Breast epithelium (tissue), 4 donors: Measurements from ENCODE around the gene DNAJC21. TPM values are rescaled to one million over a fixed set of nuclear protein-coding genes. Genes with fewer than 3 reads are reported as not detected.

ENCODE experiments used
- DNase-seq, 2 donors: peaks; one replicate each; pipeline ENCODE4 v3.0.0-alpha.2; 2019; ENCODE audit warnings: low spot score in 2 of 2
- H3K27ac ChIP-seq, 2 donors: fragments of 200-600 bp; sonication (generic) in 1 of 2; one replicate each; pipeline ENCODE4 v1.5.1; 2016 to 2019; ENCODE audit warnings: mild to moderate bottlenecking in 1 of 2
- H3K27me3 ChIP-seq, 2 donors: fragments of 200-600 bp; sonication (generic) in 1 of 2; one replicate each; pipeline versions ENCODE4 v1.5.1 to v1.6.0; 2017 to 2019; ENCODE audit warnings: control low read depth in 1 of 2, mild to moderate bottlenecking in 1 of 2
- H3K36me3 ChIP-seq: fragments of 200-600 bp; one replicate; pipeline ENCODE4 v1.5.1; 2019
- H3K4me1 ChIP-seq, 2 donors: fragments of 200-600 bp; sonication (generic); one replicate each; pipeline ENCODE4 v1.5.1; 2016 to 2019; ENCODE audit warnings: control low read depth in 1 of 2
- H3K4me3 ChIP-seq, 3 donors: fragments of 200-600 bp; sonication (generic); 1 replicate in 2 of 3; 2 replicates in 1 of 3; pipeline ENCODE4 v1.5.1; 2016 to 2019; ENCODE audit warnings: mild to moderate bottlenecking in 3 of 3, moderate library complexity in 2 of 3
- H3K9me3 ChIP-seq, 2 donors: fragments of 200-600 bp; sonication (generic) in 1 of 2; one replicate each; pipeline ENCODE4 v1.5.1; 2016 to 2019; ENCODE audit warnings: control low read depth in 1 of 2
- POLR2A ChIP-seq: fragments of 450-650 bp; IDR thresholded peaks from one replicate; pipeline ENCODE4 v1.6.1; 2016; ENCODE audit warnings: antibody characterized with exemption, mild to moderate bottlenecking, moderate library complexity
- POLR2AphosphoS5 ChIP-seq, 3 donors: sonication (generic); formaldehyde crosslinking; IDR thresholded peaks; one replicate each; pipeline ENCODE4 v1.6.1; 2017; ENCODE audit warnings: antibody characterized with exemption in 3 of 3
- intact Hi-C: fragments of 100-400 bp; cut with DNase I; formaldehyde crosslinking; loops from one replicate; pipeline ENCODE4 v1.15.1; 2023; ENCODE audit warnings: low total_unique reads
- total RNA-seq, 3 donors: library from RNA; depleted of rRNA; stranded (reverse); fragments of >200 nt; gene quantifications; one replicate each; pipeline ENCODE4 v1.1.0, GENCODE V29; 2016
- TF ChIP-seq, protein P1 (sequence below), 3 donors: fragments of 450-650 bp; IDR thresholded peaks; one replicate each; pipeline ENCODE4 v1.5.1; 2016 to 2017; ENCODE audit warnings: antibody characterized with exemption in 3 of 3, mild to moderate bottlenecking in 3 of 3, moderate library complexity in 3 of 3

Gene DNAJC21
- total RNA-seq, 3 donors from 2014 or later = 33.8 to 39.8 (median 36.9) TPM

DNA sequence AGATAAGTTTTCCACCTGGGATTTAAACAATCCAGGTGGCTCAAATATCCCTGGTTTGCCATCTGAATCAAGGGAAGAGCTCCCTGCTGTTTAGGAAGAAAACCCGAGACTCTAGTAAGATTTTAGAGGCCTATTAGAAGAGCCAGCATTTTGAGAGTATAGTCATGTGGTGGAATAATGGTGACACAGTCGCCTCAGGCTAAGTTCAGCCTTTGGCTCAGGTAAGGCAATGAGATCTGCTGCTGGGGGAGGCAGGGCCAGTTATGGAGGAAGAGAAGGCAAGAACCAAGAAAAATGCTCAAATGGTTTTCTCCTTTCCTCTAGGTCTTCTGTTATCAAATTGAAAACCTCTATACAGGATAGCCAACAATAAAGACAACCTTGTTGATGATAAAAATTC, 30.3 kb upstream of the DNAJC21 start:
- DNase-seq = no peak
- TF ChIP-seq, protein P1, sequence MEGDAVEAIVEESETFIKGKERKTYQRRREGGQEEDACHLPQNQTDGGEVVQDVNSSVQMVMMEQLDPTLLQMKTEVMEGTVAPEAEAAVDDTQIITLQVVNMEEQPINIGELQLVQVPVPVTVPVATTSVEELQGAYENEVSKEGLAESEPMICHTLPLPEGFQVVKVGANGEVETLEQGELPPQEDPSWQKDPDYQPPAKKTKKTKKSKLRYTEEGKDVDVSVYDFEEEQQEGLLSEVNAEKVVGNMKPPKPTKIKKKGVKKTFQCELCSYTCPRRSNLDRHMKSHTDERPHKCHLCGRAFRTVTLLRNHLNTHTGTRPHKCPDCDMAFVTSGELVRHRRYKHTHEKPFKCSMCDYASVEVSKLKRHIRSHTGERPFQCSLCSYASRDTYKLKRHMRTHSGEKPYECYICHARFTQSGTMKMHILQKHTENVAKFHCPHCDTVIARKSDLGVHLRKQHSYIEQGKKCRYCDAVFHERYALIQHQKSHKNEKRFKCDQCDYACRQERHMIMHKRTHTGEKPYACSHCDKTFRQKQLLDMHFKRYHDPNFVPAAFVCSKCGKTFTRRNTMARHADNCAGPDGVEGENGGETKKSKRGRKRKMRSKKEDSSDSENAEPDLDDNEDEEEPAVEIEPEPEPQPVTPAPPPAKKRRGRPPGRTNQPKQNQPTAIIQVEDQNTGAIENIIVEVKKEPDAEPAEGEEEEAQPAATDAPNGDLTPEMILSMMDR (IDR thresholded peaks at IDR 0.05) = no peak
- TF ChIP-seq POLR2AphosphoS5 (IDR thresholded peaks at IDR 0.05) (no peak), POLR2A (no peak)
- H3K36me3 ChIP-seq = no peaks in the 10 kb centered on the region
- no peaks in the 10 kb centered on the region for H3K27me3 ChIP-seq
- no peak overlapping the region for H3K4me3 ChIP-seq
- H3K9me3 ChIP-seq = no peaks in the 10 kb centered on the region
- H3K4me1 ChIP-seq = no peaks in the 10 kb centered on the region
- intact Hi-C loops = loop anchor here (10.0 kb wide), 1 partner anchor 414 kb away; no protein-coding TSS in a partner anchor
- no peak overlapping the region for H3K27ac ChIP-seq

DNA sequence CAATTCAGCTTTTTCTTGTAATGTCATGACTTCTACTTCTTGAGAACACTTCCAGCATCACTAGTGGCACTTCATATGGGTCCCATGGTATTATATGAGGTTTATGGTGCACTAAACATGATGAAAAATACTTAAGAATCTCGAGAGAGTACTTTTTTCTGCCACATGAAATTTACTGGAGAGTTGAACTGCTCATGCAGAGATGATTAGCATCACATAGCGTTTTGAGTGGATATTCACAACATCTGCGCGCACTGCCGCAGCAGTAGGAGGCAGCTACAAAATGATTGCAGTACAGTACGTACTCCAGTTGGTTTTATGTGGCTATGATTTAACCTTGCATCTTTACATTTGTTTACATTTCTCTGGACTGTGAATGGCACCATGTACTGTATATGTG, 28.7 kb upstream of the DNAJC21 start:
- no peak for DNase-seq
- intact Hi-C loops = no loop called here
- TF ChIP-seq POLR2AphosphoS5 (IDR thresholded peaks at IDR 0.05) (no peak), POLR2A (no peak)
- TF ChIP-seq, protein P1 (IDR thresholded peaks at IDR 0.05) = no peak
- Histone ChIP-seq H3K27me3 (no peaks in the 10 kb centered on the region), H3K4me3 (no peak overlapping the region), H3K9me3 (no peaks in the 10 kb centered on the region), H3K4me1 (no peaks in the 10 kb centered on the region), H3K36me3 (no peaks in the 10 kb centered on the region), H3K27ac (no peak overlapping the region)

DNA sequence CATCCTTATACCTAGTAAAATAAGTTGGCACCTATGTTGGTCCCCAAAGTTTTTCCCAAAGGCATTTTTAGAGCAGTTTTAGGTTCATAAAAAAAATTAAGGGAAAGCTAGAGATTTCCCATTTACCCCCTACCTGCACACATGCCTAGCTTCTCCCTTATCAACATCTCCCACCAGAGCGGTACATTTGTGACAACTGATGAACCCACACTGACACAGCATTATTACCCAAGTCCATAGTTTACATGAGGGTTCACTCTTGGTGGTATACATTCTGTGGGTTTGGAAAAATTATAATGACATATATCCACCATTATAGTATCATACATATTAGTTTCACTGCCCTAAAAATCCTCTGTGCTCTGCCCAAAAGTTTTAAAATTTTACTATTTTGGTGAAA, 26.1 kb upstream of the DNAJC21 start:
- intact Hi-C loops = no loop called here
- Histone ChIP-seq H3K27ac (no peak overlapping the region), H3K4me3 (no peak overlapping the region), H3K36me3 (no peaks in the 10 kb centered on the region), H3K4me1 (no peaks in the 10 kb centered on the region), H3K9me3 (no peaks in the 10 kb centered on the region), H3K27me3 (no peaks in the 10 kb centered on the region)
- TF ChIP-seq POLR2A = no peak
- TF ChIP-seq, protein P1 (IDR thresholded peaks at IDR 0.05) = no peak
- TF ChIP-seq POLR2AphosphoS5 (IDR thresholded peaks at IDR 0.05) = no peak
- DNase-seq = no peak

DNA sequence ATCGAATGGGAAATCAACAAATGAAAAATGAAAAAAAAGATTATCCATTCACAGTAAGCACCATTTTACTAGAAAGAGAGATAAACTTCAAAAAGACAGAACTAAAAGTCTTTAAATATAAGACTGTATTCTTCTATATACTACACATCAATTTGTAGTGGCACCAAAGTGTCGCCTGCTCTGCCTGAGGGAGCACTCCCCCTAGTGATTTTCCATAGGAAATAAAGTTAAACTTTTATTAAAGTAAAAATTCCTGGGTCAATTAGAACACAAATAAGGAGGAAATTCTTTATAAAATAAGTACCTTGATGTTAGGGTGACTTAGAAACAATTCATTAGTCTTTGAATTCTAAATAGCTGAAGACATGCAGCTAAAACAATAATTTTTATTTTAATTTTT, 23.8 kb upstream of the DNAJC21 start:
- Histone ChIP-seq H3K27ac (no peak overlapping the region), H3K27me3 (no peaks in the 10 kb centered on the region), H3K4me3 (no peak overlapping the region), H3K36me3 (no peaks in the 10 kb centered on the region), H3K9me3 (no peaks in the 10 kb centered on the region), H3K4me1 (no peaks in the 10 kb centered on the region)
- TF ChIP-seq, protein P1 (IDR thresholded peaks at IDR 0.05) = no peak
- no peak for TF ChIP-seq POLR2AphosphoS5 (IDR thresholded peaks at IDR 0.05)
- no peak for TF ChIP-seq POLR2A
- DNase-seq = no peak
- intact Hi-C loops = loop anchor here (5.0 kb wide), 1 partner anchor 1017 kb away; no protein-coding TSS in a partner anchor

DNA sequence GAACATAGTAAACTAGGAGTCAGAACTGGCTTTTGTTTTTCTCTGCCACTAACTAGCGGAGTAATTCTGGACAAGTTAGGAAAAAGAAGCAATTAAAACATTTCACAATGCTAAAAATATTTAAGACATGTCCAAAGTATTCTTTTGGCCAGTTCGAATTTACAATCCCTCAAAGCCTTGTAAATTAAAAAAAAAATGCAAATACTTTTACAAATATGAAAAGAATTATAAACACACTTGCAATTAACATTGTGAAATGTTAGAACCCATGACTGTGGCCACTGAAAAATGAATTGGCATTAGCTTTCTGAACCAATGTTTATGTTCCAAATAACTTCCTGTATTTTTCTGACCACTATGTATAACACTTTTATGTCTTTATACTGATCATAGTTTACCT, 16.3 kb upstream of the DNAJC21 start:
- Histone ChIP-seq H3K36me3 (no peaks in the 10 kb centered on the region), H3K27ac (no peak overlapping the region), H3K9me3 (no peaks in the 10 kb centered on the region), H3K4me1 (peaks cover 0 to 9% of the 10 kb centered on the region in 2 donors), H3K4me3 (no peak overlapping the region), H3K27me3 (no peaks in the 10 kb centered on the region)
- intact Hi-C loops = no loop called here
- DNase-seq = no peak
- no peak for TF ChIP-seq POLR2AphosphoS5 (IDR thresholded peaks at IDR 0.05)
- TF ChIP-seq, protein P1 (IDR thresholded peaks at IDR 0.05) = no peak
- no peak for TF ChIP-seq POLR2A
